Activated CD4-positive, alpha-beta T cell treated with anti-CD3 and anti-CD28 coated beads for 36 hours (primary cell): Measurements from ENCODE around the gene TRDMT1. TPM values are rescaled to one million over a fixed set of nuclear protein-coding genes. Genes with fewer than 3 reads are reported as not detected.

Source experiments
- ATAC-seq: fragments of 200-7000 bp; cut with Tn5 transposase; one replicate; pipeline ENCODE4 v1.10.0; 2021; ENCODE audit warnings: mild to moderate bottlenecking, moderate library complexity
- CTCF ChIA-PET: fragments of 350-600 bp; sonication (Branson Sonifier 250); formaldehyde crosslinking; loops from one replicate; lab custom pipeline; 2021; ENCODE audit warnings: antibody characterized with exemption; lab: Charles Lee
- POLR2A ChIA-PET: fragments of 350-600 bp; sonication (Branson Sonifier 250); formaldehyde crosslinking; loops from one replicate; lab custom pipeline; 2021; ENCODE audit warnings: antibody characterized with exemption, inconsistent platforms; lab: Charles Lee
- DNase-seq: peaks from one replicate; pipeline ENCODE4 v3.0.0-alpha.2; 2020
- H3K27ac Mint-ChIP-seq: one replicate; pipeline ENCODE4 v1.8.0; 2021; ENCODE audit warnings: mixed read lengths
- H3K27me3 Mint-ChIP-seq: one replicate; pipeline ENCODE4 v1.8.0; 2021; ENCODE audit warnings: mixed read lengths
- H3K36me3 Mint-ChIP-seq: one replicate; pipeline ENCODE4 v1.8.0; 2021; ENCODE audit warnings: low read depth, mixed read lengths
- H3K4me1 Mint-ChIP-seq: one replicate; pipeline ENCODE4 v1.8.0; 2021; ENCODE audit warnings: mixed read lengths
- H3K4me3 Mint-ChIP-seq: one replicate; pipeline ENCODE4 v1.8.0; 2021; ENCODE audit warnings: mild to moderate bottlenecking, moderate library complexity, mixed read lengths
- H3K9me3 Mint-ChIP-seq: one replicate; pipeline ENCODE4 v1.8.0; 2021; ENCODE audit warnings: low read depth, mixed read lengths
- intact Hi-C, 2 experiments: fragments of 100-400 bp; cut with DNase I in 1 of 2; cut with micrococcal nuclease in 1 of 2; formaldehyde crosslinking; loops; one replicate each; pipeline versions ENCODE4 v1.14.2 to v1.15.1; 2022 to 2024; cut with DNase I, micrococcal nuclease
- total RNA-seq, 2 experiments: library from RNA; stranded (reverse); gene quantifications; one replicate each; pipeline ENCODE4 v1.2.3, GENCODE V29; 2021

TRDMT1 gene
- total RNA-seq, 2 experiments from 2014 or later: 6.6 to 11.6 TPM

GRCh38 chr10:17238445-17239291, 37.2 kb upstream of the TRDMT1 start:
- peaks cover 36% of the 10 kb centered on the region for H3K36me3 Mint-ChIP-seq
- intact Hi-C loops: no loop called here
- ATAC-seq (no peak), DNase-seq (no peak)
- no peaks in the 10 kb centered on the region for H3K9me3 Mint-ChIP-seq
- no peak overlapping the region for H3K4me3 Mint-ChIP-seq
- no peaks in the 10 kb centered on the region for H3K27me3 Mint-ChIP-seq
- ChIA-PET CTCF (interaction anchor here (1.0 kb wide), 1 partner anchor 18 kb away, joined by 5 read pairs; no protein-coding TSS in a partner anchor), POLR2A (no interaction called here)
- peaks cover 27% of the 10 kb centered on the region for H3K4me1 Mint-ChIP-seq
- H3K27ac Mint-ChIP-seq: no peak overlapping the region

- peaks cover 39% of the 10 kb centered on the region for H3K36me3 Mint-ChIP-seq
- no peak overlapping the region for H3K4me3 Mint-ChIP-seq
- no peaks in the 10 kb centered on the region for H3K9me3 Mint-ChIP-seq
- no peaks in the 10 kb centered on the region for H3K27me3 Mint-ChIP-seq
- ATAC-seq (no peak), DNase-seq (no peak)
- POLR2A ChIA-PET: no interaction called here
- CTCF ChIA-PET: interaction anchor here (1.0 to 1.1 kb wide), 2 partner anchors 19 to 242 kb away, joined by 3 to 5 read pairs; no protein-coding TSS in a partner anchor
- intact Hi-C loops: no loop called here
- peaks cover 31% of the 10 kb centered on the region for H3K4me1 Mint-ChIP-seq
- H3K27ac Mint-ChIP-seq: no peak overlapping the region
Measured at GRCh38 chr10:17237915-17238444, 36.5 kb upstream of the TRDMT1 start.

- ATAC-seq (no peak), DNase-seq (no peak)
- H3K27ac Mint-ChIP-seq: no peak overlapping the region
- intact Hi-C loops: no loop called here
- ChIA-PET CTCF (interaction anchor here (1.1 kb wide), 1 partner anchor 243 kb away, joined by 3 read pairs; no protein-coding TSS in a partner anchor), POLR2A (interaction anchor here (0.7 kb wide), 2 partner anchors 198 to 235 kb away, joined by 3 read pairs; no protein-coding TSS in a partner anchor)
- no peaks in the 10 kb centered on the region for H3K27me3 Mint-ChIP-seq
- no peaks in the 10 kb centered on the region for H3K9me3 Mint-ChIP-seq
- H3K4me1 Mint-ChIP-seq: peaks cover 37% of the 10 kb centered on the region
- H3K36me3 Mint-ChIP-seq: peaks cover 45% of the 10 kb centered on the region
- H3K4me3 Mint-ChIP-seq: no peak overlapping the region
Measured at GRCh38 chr10:17237149-17237527, 35.7 kb upstream of the TRDMT1 start.

- Mint-ChIP-seq H3K27me3 (no peaks in the 10 kb centered on the region), H3K36me3 (peaks cover 50% of the 10 kb centered on the region), H3K4me3 (no peak overlapping the region), H3K4me1 (peaks cover 37% of the 10 kb centered on the region), H3K27ac (no peak overlapping the region), H3K9me3 (no peaks in the 10 kb centered on the region)
- no peak for DNase-seq
- CTCF ChIA-PET: no interaction called here
- no peak for ATAC-seq
- intact Hi-C loops: no loop called here
- POLR2A ChIA-PET: interaction anchor here (0.7 kb wide), 2 partner anchors 198 to 234 kb away, joined by 3 read pairs; no protein-coding TSS in a partner anchor
Measured at GRCh38 chr10:17236468-17237148, 35.1 kb upstream of the TRDMT1 start.

GRCh38 chr10:17235136-17235535, 33.7 kb upstream of the TRDMT1 start:
- CTCF ChIA-PET: interaction anchor here (1.0 to 1.5 kb wide), 2 partner anchors 183 to 390 kb away, joined by 3 read pairs; no protein-coding TSS in a partner anchor
- no peaks in the 10 kb centered on the region for H3K9me3 Mint-ChIP-seq
- intact Hi-C loops: no loop called here
- H3K27ac Mint-ChIP-seq: no peak overlapping the region
- no peak overlapping the region for H3K4me3 Mint-ChIP-seq
- peaks cover 48% of the 10 kb centered on the region for H3K4me1 Mint-ChIP-seq
- peaks cover 61% of the 10 kb centered on the region for H3K36me3 Mint-ChIP-seq
- DNase-seq: no peak
- POLR2A ChIA-PET: no interaction called here
- H3K27me3 Mint-ChIP-seq: no peaks in the 10 kb centered on the region
- ATAC-seq: no peak

- no peak for DNase-seq
- H3K4me1 Mint-ChIP-seq: peaks cover 48% of the 10 kb centered on the region
- intact Hi-C loops: no loop called here
- no peaks in the 10 kb centered on the region for H3K27me3 Mint-ChIP-seq
- peaks cover 61% of the 10 kb centered on the region for H3K36me3 Mint-ChIP-seq
- ChIA-PET POLR2A (no interaction called here), CTCF (interaction anchor here (1.5 kb wide), 1 partner anchor 390 kb away, joined by 3 read pairs; no protein-coding TSS in a partner anchor)
- H3K27ac Mint-ChIP-seq: no peak overlapping the region
- ATAC-seq: no peak
- H3K9me3 Mint-ChIP-seq: no peaks in the 10 kb centered on the region
- no peak overlapping the region for H3K4me3 Mint-ChIP-seq
Measured at GRCh38 chr10:17234431-17234945, 33.0 kb upstream of the TRDMT1 start.

DNA sequence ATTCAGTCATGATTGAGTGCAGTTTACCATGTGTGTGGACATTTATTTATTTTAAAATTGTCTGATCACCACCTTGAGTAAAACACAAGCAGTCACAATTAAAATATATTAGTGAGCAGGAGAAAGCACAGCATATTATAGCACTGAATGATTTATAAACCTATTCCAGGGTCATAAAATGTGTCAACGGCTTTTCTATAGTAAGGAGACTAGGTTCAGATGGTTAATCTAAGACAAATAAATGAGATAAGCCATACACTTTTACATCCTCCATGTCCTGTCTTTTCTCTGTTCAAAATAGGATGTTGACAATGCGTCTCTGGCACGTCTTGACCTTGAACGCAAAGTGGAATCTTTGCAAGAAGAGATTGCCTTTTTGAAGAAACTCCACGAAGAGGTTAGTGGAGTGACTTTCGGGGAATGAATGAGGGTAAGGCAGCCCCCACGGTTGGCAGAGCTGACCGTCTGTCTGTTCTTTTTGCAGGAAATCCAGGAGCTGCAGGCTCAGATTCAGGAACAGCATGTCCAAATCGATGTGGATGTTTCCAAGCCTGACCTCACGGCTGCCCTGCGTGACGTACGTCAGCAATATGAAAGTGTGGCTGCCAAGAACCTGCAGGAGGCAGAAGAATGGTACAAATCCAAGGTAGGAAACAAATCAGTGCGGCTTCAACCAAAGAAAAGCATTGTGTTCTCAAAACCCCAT, 32.0 kb upstream of the TRDMT1 start:
- ChIA-PET CTCF (interaction anchor here (0.9 kb wide), 1 partner anchor 8 kb away, joined by 3 read pairs; no protein-coding TSS in a partner anchor), POLR2A (no interaction called here)
- no peaks in the 10 kb centered on the region for H3K9me3 Mint-ChIP-seq
- peaks cover 63% of the 10 kb centered on the region for H3K36me3 Mint-ChIP-seq
- ATAC-seq (no peak), DNase-seq (no peak)
- peaks cover 48% of the 10 kb centered on the region for H3K4me1 Mint-ChIP-seq
- H3K4me3 Mint-ChIP-seq: no peak overlapping the region
- H3K27me3 Mint-ChIP-seq: no peaks in the 10 kb centered on the region
- intact Hi-C loops: no loop called here
- no peak overlapping the region for H3K27ac Mint-ChIP-seq

DNA sequence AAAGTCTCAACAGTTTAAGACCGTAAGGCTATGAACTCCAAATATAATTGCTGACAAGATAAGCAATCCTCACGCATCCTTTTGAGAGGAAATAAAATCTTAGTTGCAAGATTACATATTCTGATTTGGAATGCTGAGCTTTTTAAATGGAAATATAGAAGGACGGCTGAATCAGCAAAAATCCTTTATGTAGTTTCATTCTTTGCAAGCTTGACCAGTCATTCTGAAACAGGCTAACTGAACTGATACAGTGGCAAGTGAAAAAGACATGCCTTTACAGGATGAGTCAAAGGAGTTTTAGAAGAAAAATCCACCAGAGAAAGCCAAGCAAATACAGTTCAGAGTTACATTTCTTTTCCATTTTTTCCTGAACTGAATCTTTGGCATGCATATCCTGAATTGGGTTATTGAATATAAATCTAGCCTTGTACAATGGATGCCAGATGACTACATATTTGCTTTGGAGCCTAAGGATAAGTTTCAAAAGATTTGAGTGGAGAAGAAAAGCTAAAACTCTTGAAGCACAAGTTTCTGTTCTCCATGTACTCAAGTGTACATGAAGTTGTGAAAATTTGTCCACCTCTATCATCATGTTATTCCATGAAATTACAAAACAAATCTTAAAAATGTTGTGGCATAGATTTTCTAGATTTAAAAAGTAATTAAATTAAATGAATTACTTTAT, 30.9 kb upstream of the TRDMT1 start:
- ATAC-seq (no peak), DNase-seq (no peak)
- peaks cover 52% of the 10 kb centered on the region for H3K4me1 Mint-ChIP-seq
- ChIA-PET POLR2A (interaction anchor here (0.6 to 3.6 kb wide), 5 partner anchors 27 to 437 kb away, joined by 3 to 26 read pairs (median 4); partner anchors contain the start of gene RSU1), CTCF (interaction anchor here (1.0 to 1.4 kb wide), 4 partner anchors 21 to 88 kb away, joined by 3 to 6 read pairs (median 3); no protein-coding TSS in a partner anchor)
- peak overlapping the region; percentile 47 for H3K27ac Mint-ChIP-seq
- intact Hi-C loops: loop anchor here in 1 of 2 experiments (1.0 kb wide), 1 partner anchor 341 kb away; no protein-coding TSS in a partner anchor
- peak overlapping the region; percentile 82 for H3K4me3 Mint-ChIP-seq
- peaks cover 62% of the 10 kb centered on the region for H3K36me3 Mint-ChIP-seq
- no peaks in the 10 kb centered on the region for H3K27me3 Mint-ChIP-seq
- no peaks in the 10 kb centered on the region for H3K9me3 Mint-ChIP-seq

DNA sequence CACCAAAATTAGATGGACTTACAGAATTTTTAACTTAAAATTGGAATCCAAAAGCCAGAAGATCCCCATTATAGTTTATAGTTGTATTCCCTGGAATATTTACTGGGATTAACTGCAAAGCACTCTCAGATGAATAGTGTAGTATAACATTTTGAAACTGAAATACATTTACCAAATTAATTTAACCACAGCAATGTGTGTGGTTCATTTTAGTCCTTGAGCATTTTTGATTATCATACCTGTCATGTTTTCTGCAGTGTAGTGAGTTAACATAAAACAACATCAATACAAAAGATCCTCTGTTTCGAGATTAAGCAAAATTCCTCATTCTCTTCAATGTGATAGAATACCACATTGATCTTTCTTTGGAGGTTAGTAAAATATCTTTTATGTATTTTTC, 30.3 kb upstream of the TRDMT1 start:
- no peaks in the 10 kb centered on the region for H3K27me3 Mint-ChIP-seq
- no peak for DNase-seq
- peak overlapping the region; percentile 82 for H3K4me3 Mint-ChIP-seq
- H3K4me1 Mint-ChIP-seq: peaks cover 58% of the 10 kb centered on the region
- H3K36me3 Mint-ChIP-seq: peaks cover 57% of the 10 kb centered on the region
- H3K27ac Mint-ChIP-seq: peak overlapping the region; percentile 47
- ATAC-seq: no peak
- intact Hi-C loops: loop anchor here (1.0 to 2.0 kb wide), 4 partner anchors 25 to 413 kb away; partner anchors contain the start of gene STAM (in 1 of the 2)
- CTCF ChIA-PET: interaction anchor here (0.7 to 1.4 kb wide), 4 partner anchors 10 to 87 kb away, joined by 3 to 6 read pairs (median 3); no protein-coding TSS in a partner anchor
- POLR2A ChIA-PET: interaction anchor here (3.6 kb wide), 1 partner anchor 26 kb away, joined by 26 read pairs; no protein-coding TSS in a partner anchor
- H3K9me3 Mint-ChIP-seq: no peaks in the 10 kb centered on the region
